Astrocyte (in vitro differentiated cells and primary cell): ENCODE data around the gene PLSCR3. TPM values are rescaled to one million over a fixed set of nuclear protein-coding genes. Genes with fewer than 3 reads are reported as not detected.

Experiments
- DNase-seq: peaks from one replicate; pipeline ENCODE4 v3.0.0-alpha.2; 2010; ENCODE audit warnings: low read depth
- FAIRE-seq: peaks from 2 replicates; lab custom pipeline; 2011; peaks lifted over from hg19 to GRCh38; lab: Jason Lieb, UNC
- H2AFZ ChIP-seq: 2 replicates; pipeline ENCODE4 v1.6.0; 2012; ENCODE audit warnings: low read depth, low read length, inconsistent platforms
- H3K27ac ChIP-seq: 2 replicates; pipeline ENCODE4 v1.5.1; 2011; ENCODE audit warnings: low read depth, low read length, inconsistent platforms
- H3K27me3 ChIP-seq: 2 replicates; pipeline ENCODE4 v1.6.0; 2011; ENCODE audit warnings: low read length, inconsistent platforms; ENCODE audit not compliant: insufficient read depth
- H3K36me3 ChIP-seq: 2 replicates; pipeline ENCODE4 v1.5.1; 2011; ENCODE audit warnings: low read length, inconsistent platforms; ENCODE audit not compliant: insufficient read depth
- H3K4me1 ChIP-seq: 2 replicates; pipeline ENCODE4 v1.5.1; 2011; ENCODE audit warnings: low read length, inconsistent platforms; ENCODE audit not compliant: insufficient read depth
- H3K4me2 ChIP-seq: 2 replicates; pipeline ENCODE4 v1.6.0; 2012; ENCODE audit warnings: low read length, inconsistent platforms
- H3K4me3 ChIP-seq: 2 replicates; pipeline ENCODE4 v1.5.1; 2011; ENCODE audit warnings: low read depth, mild to moderate bottlenecking, low read length, inconsistent platforms; ENCODE audit not compliant: insufficient read depth
- H3K79me2 ChIP-seq: 2 replicates; pipeline ENCODE4 v1.6.0; 2012; ENCODE audit warnings: mild to moderate bottlenecking, low read length, inconsistent platforms; ENCODE audit not compliant: insufficient read depth
- H3K9ac ChIP-seq: 2 replicates; pipeline ENCODE4 v1.6.0; 2012; ENCODE audit warnings: mild to moderate bottlenecking, low read length, inconsistent platforms
- H3K9me3 ChIP-seq: 2 replicates; pipeline ENCODE4 v1.5.1; 2012; ENCODE audit warnings: low read depth, mild to moderate bottlenecking, low read length, inconsistent platforms; ENCODE audit not compliant: insufficient read depth
- H4K20me1 ChIP-seq: 2 replicates; pipeline ENCODE4 v1.6.0; 2012; ENCODE audit warnings: low read length, inconsistent platforms; ENCODE audit not compliant: insufficient read depth
- H3K27ac Mint-ChIP-seq: one replicate; pipeline ENCODE4 v1.8.0; 2021; ENCODE audit warnings: mild to moderate bottlenecking, mixed read lengths; ENCODE audit not compliant: unreplicated experiment
- H3K27me3 Mint-ChIP-seq: one replicate; pipeline ENCODE4 v1.8.0; 2021; ENCODE audit warnings: low read depth, mixed read lengths; ENCODE audit not compliant: unreplicated experiment
- H3K36me3 Mint-ChIP-seq: one replicate; pipeline ENCODE4 v1.8.0; 2021; ENCODE audit warnings: low read depth, mixed read lengths; ENCODE audit not compliant: unreplicated experiment
- H3K4me1 Mint-ChIP-seq: one replicate; pipeline ENCODE4 v1.8.0; 2021; ENCODE audit warnings: low read depth, mixed read lengths; ENCODE audit not compliant: unreplicated experiment
- H3K4me3 Mint-ChIP-seq: one replicate; pipeline ENCODE4 v1.8.0; 2021; ENCODE audit warnings: mild to moderate bottlenecking, moderate library complexity, mixed read lengths; ENCODE audit not compliant: unreplicated experiment
- H3K9me3 Mint-ChIP-seq: one replicate; pipeline ENCODE4 v1.8.0; 2021; ENCODE audit warnings: mild to moderate bottlenecking, mixed read lengths; ENCODE audit not compliant: unreplicated experiment
- EZH2 ChIP-seq: IDR thresholded peaks from 2 replicates; pipeline ENCODE4 v1.6.1; 2012; ENCODE audit warnings: mild to moderate bottlenecking, low read length, inconsistent platforms; ENCODE audit not compliant: insufficient read depth
- total RNA-seq: library from RNA; stranded (reverse); gene quantifications from 2 replicates; pipeline ENCODE4 v1.2.1, GENCODE V29; 2021
- TF ChIP-seq, protein P1 (sequence below): IDR thresholded peaks from 2 replicates; pipeline ENCODE4 v1.5.1; 2011; ENCODE audit warnings: low read depth, mild to moderate bottlenecking, inconsistent platforms, low read length, moderate library complexity; ENCODE audit not compliant: insufficient read depth

The PLSCR3 gene
- total RNA-seq, 1 donor from 2014 or later, result 67.6 TPM

DNA sequence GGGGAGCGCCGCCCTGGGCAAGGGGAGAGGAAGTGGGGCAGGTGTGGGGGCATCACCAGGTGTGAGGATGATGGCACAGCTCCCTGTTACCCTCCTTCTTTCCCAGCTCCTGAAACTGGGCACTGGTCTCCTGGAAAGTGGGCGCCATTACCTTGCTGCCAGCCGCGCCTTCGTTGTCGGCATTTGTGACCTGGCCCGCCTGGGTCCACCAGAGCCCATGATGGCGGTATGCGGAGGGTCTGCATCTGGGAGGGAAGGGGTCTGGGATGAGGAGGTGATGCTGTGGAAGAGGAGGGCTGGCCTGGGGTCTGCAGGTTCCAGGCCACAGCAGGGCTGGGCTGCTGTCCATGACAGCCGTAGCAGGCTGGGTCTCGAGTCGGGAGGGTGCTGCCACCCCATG is 52.5 kb downstream of the PLSCR3 start:
- H3K27me3 Mint-ChIP-seq, result peaks cover 6% of the 10 kb centered on the region
- H3K27ac Mint-ChIP-seq, result no peak overlapping the region
- no peak for FAIRE-seq
- no peak overlapping the region for H3K27ac ChIP-seq
- H3K36me3 Mint-ChIP-seq, result no peaks in the 10 kb centered on the region
- no peak overlapping the region for H2AFZ ChIP-seq
- no peaks in the 10 kb centered on the region for H3K36me3 ChIP-seq
- no peak for DNase-seq
- H3K79me2 ChIP-seq, result no peaks in the 10 kb centered on the region
- H3K4me3 Mint-ChIP-seq, result no peak overlapping the region
- no peak for TF ChIP-seq EZH2
- TF ChIP-seq, protein P1, sequence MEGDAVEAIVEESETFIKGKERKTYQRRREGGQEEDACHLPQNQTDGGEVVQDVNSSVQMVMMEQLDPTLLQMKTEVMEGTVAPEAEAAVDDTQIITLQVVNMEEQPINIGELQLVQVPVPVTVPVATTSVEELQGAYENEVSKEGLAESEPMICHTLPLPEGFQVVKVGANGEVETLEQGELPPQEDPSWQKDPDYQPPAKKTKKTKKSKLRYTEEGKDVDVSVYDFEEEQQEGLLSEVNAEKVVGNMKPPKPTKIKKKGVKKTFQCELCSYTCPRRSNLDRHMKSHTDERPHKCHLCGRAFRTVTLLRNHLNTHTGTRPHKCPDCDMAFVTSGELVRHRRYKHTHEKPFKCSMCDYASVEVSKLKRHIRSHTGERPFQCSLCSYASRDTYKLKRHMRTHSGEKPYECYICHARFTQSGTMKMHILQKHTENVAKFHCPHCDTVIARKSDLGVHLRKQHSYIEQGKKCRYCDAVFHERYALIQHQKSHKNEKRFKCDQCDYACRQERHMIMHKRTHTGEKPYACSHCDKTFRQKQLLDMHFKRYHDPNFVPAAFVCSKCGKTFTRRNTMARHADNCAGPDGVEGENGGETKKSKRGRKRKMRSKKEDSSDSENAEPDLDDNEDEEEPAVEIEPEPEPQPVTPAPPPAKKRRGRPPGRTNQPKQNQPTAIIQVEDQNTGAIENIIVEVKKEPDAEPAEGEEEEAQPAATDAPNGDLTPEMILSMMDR, result no peak
- no peaks in the 10 kb centered on the region for H3K4me1 ChIP-seq
- no peaks in the 10 kb centered on the region for H3K9me3 Mint-ChIP-seq
- peaks cover 1% of the 10 kb centered on the region for H3K4me1 Mint-ChIP-seq
- no peaks in the 10 kb centered on the region for H3K9me3 ChIP-seq
- no peak overlapping the region for H3K4me2 ChIP-seq
- H3K9ac ChIP-seq, result no peak overlapping the region
- no peaks in the 10 kb centered on the region for H3K27me3 ChIP-seq
- no peaks in the 10 kb centered on the region for H4K20me1 ChIP-seq
- H3K4me3 ChIP-seq, result no peak overlapping the region

GRCh38 chr17:7340179-7340578 is 54.1 kb downstream of the PLSCR3 start:
- TF ChIP-seq EZH2, result no peak
- TF ChIP-seq, protein P1, result no peak
- H3K79me2 ChIP-seq, result no peaks in the 10 kb centered on the region
- H2AFZ ChIP-seq, result no peak overlapping the region
- H3K27ac ChIP-seq, result no peak overlapping the region
- H3K36me3 ChIP-seq, result no peaks in the 10 kb centered on the region
- H3K4me1 ChIP-seq, result no peaks in the 10 kb centered on the region
- H3K9me3 ChIP-seq, result no peaks in the 10 kb centered on the region
- Mint-ChIP-seq H3K36me3 (no peaks in the 10 kb centered on the region), H3K9me3 (no peaks in the 10 kb centered on the region), H3K27me3 (peaks cover 6% of the 10 kb centered on the region), H3K27ac (no peak overlapping the region), H3K4me1 (peaks cover 1% of the 10 kb centered on the region), H3K4me3 (no peak overlapping the region)
- H3K27me3 ChIP-seq, result no peaks in the 10 kb centered on the region
- no peak overlapping the region for H3K4me3 ChIP-seq
- no peak overlapping the region for H3K9ac ChIP-seq
- no peak overlapping the region for H3K4me2 ChIP-seq
- DNase-seq, result no peak
- no peaks in the 10 kb centered on the region for H4K20me1 ChIP-seq
- FAIRE-seq, result no peak

Other genes with a start within 250 kb of the PLSCR3 start
- 3.6 and 5.0 TPM in 2 replicates for gene ASGR1, start 215.2 kb downstream of the PLSCR3 start, total RNA-seq
- gene DLG4, start 174.7 kb downstream of the PLSCR3 start, total RNA-seq, result 45.6 and 48.0 TPM in 2 replicates
- gene ACADVL, start 174.6 kb downstream of the PLSCR3 start, total RNA-seq, result 354 and 399 TPM in 2 replicates
- 30.2 and 34.4 TPM in 2 replicates for gene DVL2, start 160.0 kb downstream of the PLSCR3 start, total RNA-seq
- 78.0 and 89.5 TPM in 2 replicates for gene PHF23, start 155.1 kb downstream of the PLSCR3 start, total RNA-seq
- 434 and 454 TPM in 2 replicates for gene GABARAP, start 152.1 kb downstream of the PLSCR3 start, total RNA-seq
- 102 and 103 TPM in 2 replicates for gene CTDNEP1, start 142.8 kb downstream of the PLSCR3 start, total RNA-seq
- gene ELP5, start 142.3 kb downstream of the PLSCR3 start, total RNA-seq, result 24.9 and 25.4 TPM in 2 replicates
- gene CLDN7, start 132.0 kb downstream of the PLSCR3 start, total RNA-seq, result 4.6 and 10.5 TPM in 2 replicates
- 0.30 TPM in 1 of 2 replicates, not detected in the other for gene SLC2A4, start 112.8 kb downstream of the PLSCR3 start, total RNA-seq
- 0.24 and 0.86 TPM in 2 replicates for gene YBX2, start 99.9 kb downstream of the PLSCR3 start, total RNA-seq
- 841 and 915 TPM in 2 replicates for gene EIF5A, start 86.9 kb downstream of the PLSCR3 start, total RNA-seq
- 41.7 and 49.8 TPM in 2 replicates for gene GPS2, start 79.2 kb downstream of the PLSCR3 start, total RNA-seq
- gene NEURL4, start 65.2 kb downstream of the PLSCR3 start, total RNA-seq, result 32.5 and 32.6 TPM in 2 replicates
- gene ACAP1, start 58.0 kb downstream of the PLSCR3 start, total RNA-seq, result 14.4 and 16.0 TPM in 2 replicates
- 31.6 and 41.4 TPM in 2 replicates for gene KCTD11, start 42.4 kb downstream of the PLSCR3 start, total RNA-seq
- gene TMEM95, start 39.4 kb downstream of the PLSCR3 start, total RNA-seq, result 0.30 TPM in 1 of 2 replicates, not detected in the other
- gene TNK1, start 13.4 kb downstream of the PLSCR3 start, total RNA-seq, result 0.36 and 1.6 TPM in 2 replicates
- gene TMEM256, start 9.6 kb upstream of the PLSCR3 start, total RNA-seq, result 45.7 and 52.9 TPM in 2 replicates
- gene NLGN2, start 13.3 kb upstream of the PLSCR3 start, total RNA-seq, result 77.3 and 80.7 TPM in 2 replicates
- gene SPEM1, start 25.8 kb upstream of the PLSCR3 start, total RNA-seq, result 0.23 TPM in 1 of 2 replicates, not detected in the other
- gene SPEM2, start 31.1 kb upstream of the PLSCR3 start, total RNA-seq, result 0.14 and 0.17 TPM in 2 replicates
- gene SPEM3, start 34.3 kb upstream of the PLSCR3 start, total RNA-seq, result 0.07 TPM in 1 of 2 replicates, not detected in the other
- 10.7 and 11.8 TPM in 2 replicates for gene TMEM102, start 40.9 kb upstream of the PLSCR3 start, total RNA-seq
- 22.4 and 30.7 TPM in 2 replicates for gene FGF11, start 45.0 kb upstream of the PLSCR3 start, total RNA-seq
- gene CHRNB1, start 50.5 kb upstream of the PLSCR3 start, total RNA-seq, result 9.7 and 11.7 TPM in 2 replicates
- 31.0 and 31.2 TPM in 2 replicates for gene ZBTB4, start 85.1 kb upstream of the PLSCR3 start, total RNA-seq
- not detected in 2 replicates for gene SLC35G6, start 86.9 kb upstream of the PLSCR3 start, total RNA-seq
- gene POLR2A, start 89.8 kb upstream of the PLSCR3 start, total RNA-seq, result 143 and 151 TPM in 2 replicates
- 2.4 and 3.4 TPM in 2 replicates for gene TNFSF12, start 154.5 kb upstream of the PLSCR3 start, total RNA-seq
- 0.43 and 0.93 TPM in 2 replicates for gene TNFSF13, start 164.2 kb upstream of the PLSCR3 start, total RNA-seq
- 51.4 and 58.7 TPM in 2 replicates for gene SENP3, start 167.4 kb upstream of the PLSCR3 start, total RNA-seq
- 4.4 and 6.2 TPM in 2 replicates for gene CD68, start 185.1 kb upstream of the PLSCR3 start, total RNA-seq
- 44.6 and 51.2 TPM in 2 replicates for gene MPDU1, start 189.3 kb upstream of the PLSCR3 start, total RNA-seq
- gene SOX15, start 195.6 kb upstream of the PLSCR3 start, total RNA-seq, result 1.7 and 4.0 TPM in 2 replicates
- 54.3 and 60.2 TPM in 2 replicates for gene FXR2, start 220.4 kb upstream of the PLSCR3 start, total RNA-seq
- 47.2 and 49.8 TPM in 2 replicates for gene SAT2, start 233.3 kb upstream of the PLSCR3 start, total RNA-seq
- 0.79 and 1.4 TPM in 2 replicates for gene SHBG, start 235.6 kb upstream of the PLSCR3 start, total RNA-seq